Measurements from ENCODE around the gene EEF1A1.

DNA sequence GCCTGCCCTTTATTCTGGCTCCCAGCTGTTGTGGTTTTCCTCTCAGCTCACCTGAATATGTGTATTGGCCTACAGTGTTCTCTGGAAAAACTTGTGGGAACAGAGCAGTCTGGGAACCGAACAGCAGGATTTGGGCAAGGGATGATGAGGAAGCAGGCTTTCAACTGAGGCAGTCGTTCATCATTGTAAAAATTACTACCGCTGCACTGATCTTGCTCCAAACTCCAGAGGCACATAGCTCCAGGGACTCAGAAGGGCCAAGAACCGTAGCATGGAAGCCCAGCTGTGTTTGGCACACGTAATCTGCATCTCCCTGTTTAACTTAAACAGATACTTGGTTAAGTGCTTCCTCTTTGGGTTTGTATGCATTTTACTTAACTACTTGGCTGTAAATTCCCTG lies 48.3 kb upstream of the EEF1A1 start:
- TF ChIP-seq CTCF (IDR thresholded peaks at IDR 0.05) (no peak), POLR2A (IDR thresholded peaks at IDR 0.05) (no peak)
